ENCODE data around the gene RBBP7. TPM values are rescaled to one million over a fixed set of nuclear protein-coding genes. Genes with fewer than 3 reads are reported as not detected.

The RBBP7 gene
- total RNA-seq, 1 experiment from 2014 or later, result 146 TPM

- H3K4me1 ChIP-seq (ENCODE audit: control insufficient read depth in 1 of 2, insufficient read depth in 2 of 2, low read length in 2 of 2), result no peaks in the 10 kb centered on the region
- H3K9me2 ChIP-seq (ENCODE audit: insufficient read depth), result no peaks in the 10 kb centered on the region
- no peak overlapping the region for H3K4me2 ChIP-seq (ENCODE audit: low read length)
- H3K9me3 ChIP-seq (ENCODE audit: control insufficient read depth in 1 of 2, insufficient read depth in 1 of 2, low read depth in 1 of 2, low read length in 2 of 2), result no peaks in the 10 kb centered on the region
- H3K79me2 ChIP-seq (ENCODE audit: insufficient read depth, low read length), result peaks cover 93% of the 10 kb centered on the region
- no peak overlapping the region for H3K4me3 ChIP-seq (replicated peaks in 1 of 2; ENCODE audit: low read depth in 1 of 2, low read length in 2 of 2)
- CTCF ChIA-PET, result no interaction called here
- TF ChIP-seq CTCF (IDR thresholded peaks at IDR 0.05 in 2 of 3, conservative IDR thresholded peaks at IDR 0.05 in 1 of 3; ENCODE audit: borderline replicate concordance in 1 of 3, insufficient read depth in 1 of 3, low read depth in 2 of 3, low read length in 2 of 3) (no peak), POLR2A (IDR thresholded peaks at IDR 0.05; ENCODE audit: borderline replicate concordance, extremely low read depth, insufficient read depth, insufficient read length) (no peak), CEBPB (IDR thresholded peaks at IDR 0.05; ENCODE audit: low read depth) (no peak), EZH2 (IDR thresholded peaks at IDR 0.05) (no peak), TCF7L2 (IDR thresholded peaks at IDR 0.05; ENCODE audit: borderline replicate concordance, extremely low read depth, insufficient read depth, insufficient read length) (no peak)
- RAD21 ChIA-PET (ENCODE audit: low non-redundant PET in 1 of 2, low total read pairs in 2 of 2, uncharacterized antibody in 2 of 2, unreplicated experiment in 2 of 2), result no interaction called here
- no peak for ATAC-seq
- no peaks in the 10 kb centered on the region for H3K27me3 ChIP-seq (ENCODE audit: insufficient read depth, low read length)
- H4K20me1 ChIP-seq (ENCODE audit: insufficient read depth), result no peaks in the 10 kb centered on the region
- no TSS peak for BruUV-seq (replicated peaks)
- peaks cover 20 to 32% of the 10 kb centered on the region in 2 experiments; a peak in 3 of 4 replicates for H3K36me3 ChIP-seq (ENCODE audit: control insufficient read depth in 1 of 2, insufficient read depth in 2 of 2, low read length in 2 of 2)
- intact Hi-C loops (cut with micrococcal nuclease), result no loop called here
- no peak overlapping the region for H3K9ac ChIP-seq (ENCODE audit: low read length)
- POLR2A ChIA-PET, result no interaction called here
- H3K27ac ChIP-seq (ENCODE audit: low read depth, low read length), result no peak overlapping the region
- no peak for DNase-seq (ENCODE audit: low read depth, low spot score)
- H2AFZ ChIP-seq (ENCODE audit: low read depth, low read length, poor library complexity, severe bottlenecking), result no peak overlapping the region
Observed at GRCh38 chrX:16862829-16863228, 7.3 kb downstream of the RBBP7 start.

- H3K27ac ChIP-seq (ENCODE audit: low read depth, low read length), result no peak overlapping the region
- no peaks in the 10 kb centered on the region for H4K20me1 ChIP-seq (ENCODE audit: insufficient read depth)
- intact Hi-C loops (cut with micrococcal nuclease), result no loop called here
- no peaks in the 10 kb centered on the region for H3K9me3 ChIP-seq (ENCODE audit: control insufficient read depth in 1 of 2, insufficient read depth in 1 of 2, low read depth in 1 of 2, low read length in 2 of 2)
- BruUV-seq (replicated peaks), result no TSS peak
- ATAC-seq (no peak), DNase-seq (ENCODE audit: low read depth, low spot score) (no peak)
- H3K4me2 ChIP-seq (ENCODE audit: low read length), result no peak overlapping the region
- H3K4me3 ChIP-seq (replicated peaks in 1 of 2; ENCODE audit: low read depth in 1 of 2, low read length in 2 of 2), result no peak overlapping the region
- H2AFZ ChIP-seq (ENCODE audit: low read depth, low read length, poor library complexity, severe bottlenecking), result no peak overlapping the region
- TF ChIP-seq REST (IDR thresholded peaks at IDR 0.05; ENCODE audit: low read depth), result no peak
- TF ChIP-seq ELF1 (IDR thresholded peaks at IDR 0.05; ENCODE audit: borderline replicate concordance, low read depth), result no peak
- no peak for TF ChIP-seq EGR1 (IDR thresholded peaks at IDR 0.05; ENCODE audit: low read depth)
- no peak for TF ChIP-seq SRF (IDR thresholded peaks at IDR 0.05; ENCODE audit: low read depth)
- no peak for TF ChIP-seq MAX (IDR thresholded peaks at IDR 0.05)
- no peak for TF ChIP-seq EZH2phosphoT487 (IDR thresholded peaks at IDR 0.05; ENCODE audit: borderline replicate concordance)
- no peaks in the 10 kb centered on the region for H3K9me2 ChIP-seq (ENCODE audit: insufficient read depth)
- RAD21 ChIA-PET (ENCODE audit: low non-redundant PET in 1 of 2, low total read pairs in 2 of 2, uncharacterized antibody in 2 of 2, unreplicated experiment in 2 of 2), result no interaction called here
- POLR2A ChIA-PET, result no interaction called here
- no peak overlapping the region for H3K9ac ChIP-seq (ENCODE audit: low read length)
- peaks cover 0 to 13% of the 10 kb centered on the region in 2 experiments; a peak in 1 of 4 replicates for H3K4me1 ChIP-seq (ENCODE audit: control insufficient read depth in 1 of 2, insufficient read depth in 2 of 2, low read length in 2 of 2)
- H3K36me3 ChIP-seq (ENCODE audit: control insufficient read depth in 1 of 2, insufficient read depth in 2 of 2, low read length in 2 of 2), result peaks cover 27 to 28% of the 10 kb centered on the region in 2 experiments
- peaks cover 89% of the 10 kb centered on the region for H3K79me2 ChIP-seq (ENCODE audit: insufficient read depth, low read length)
- H3K27me3 ChIP-seq (ENCODE audit: insufficient read depth, low read length), result no peaks in the 10 kb centered on the region
- CTCF ChIA-PET, result interaction anchor here (0.9 kb wide), 1 partner anchor 190 kb away, joined by 5 read pairs; no protein-coding TSS in a partner anchor
Observed at GRCh38 chrX:16856744-16857143, 13.4 kb downstream of the RBBP7 start.

All from HCT116 (cell line).